Erythroblast (primary cell): Measurements from ENCODE around the gene MZT2B.
"Not testable (repeated sequence)": the region's sequence is repeated elsewhere in the genome, so short reads cannot be mapped to it uniquely, and the experiment has no call there.

Experiments used
- GATA1 ChIP-seq: IDR thresholded peaks from 2 replicates; pipeline ENCODE4 v1.6.1; 2011; ENCODE audit warnings: low read depth, mild to moderate bottlenecking, control low read depth, low read length, moderate library complexity
- POLR2A ChIP-seq: IDR thresholded peaks from 2 replicates; pipeline ENCODE4 v1.6.1; 2011; ENCODE audit warnings: mild to moderate bottlenecking, low read length

DNA sequence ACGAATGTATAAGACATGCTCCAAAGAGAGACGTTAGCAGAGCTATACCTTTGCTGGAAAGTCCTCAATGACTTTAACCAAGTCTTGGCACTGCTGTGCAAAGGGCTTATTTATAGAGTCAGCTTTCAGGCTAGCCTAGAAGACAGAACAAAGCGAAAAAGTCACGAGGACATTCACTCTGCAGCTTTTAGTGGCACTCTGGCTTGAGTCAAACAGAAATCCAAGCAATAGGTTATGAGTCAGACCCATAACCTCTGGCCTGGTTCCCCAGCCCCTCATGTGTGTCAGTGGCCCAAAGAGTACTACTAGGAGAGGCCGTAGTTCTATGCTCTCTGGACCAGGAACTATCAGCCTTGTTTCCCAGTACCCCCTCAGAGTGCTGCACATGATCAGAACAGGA lies 7.2 kb upstream of the MZT2B start:
- not testable (repeated sequence) for TF ChIP-seq POLR2A, GATA1
